OCI-LY1 (cell line): ENCODE measurements around the gene KHDRBS2.

Source experiments
- CTCF ChIP-seq: fragments of 200-600 bp; sonication (generic), shearing (Covaris generic); IDR thresholded peaks from 2 replicates; pipeline ENCODE4 v1.5.1; 2017; ENCODE audit warnings: mild to moderate bottlenecking, antibody characterized with exemption, low read length, moderate library complexity, mixed read lengths
- EZH2 ChIP-seq: fragments of 200-600 bp; sonication (generic), shearing (Covaris generic); IDR thresholded peaks from 2 replicates; pipeline ENCODE4 v1.8.0; 2017; ENCODE audit warnings: borderline replicate concordance, mixed run types, mild to moderate bottlenecking, antibody characterized with exemption, low read length, moderate library complexity, mixed read lengths

- TF ChIP-seq CTCF, result peak; percentile 51; the same call in 1 of the 2 replicates
- TF ChIP-seq EZH2, result no peak
Observed at GRCh38 chr6:61886608-61887259, 399.3 kb downstream of the KHDRBS2 start.
